Pancreas (tissue), 10 donors: Measurements from ENCODE around the gene TSSK2. TPM values are rescaled to one million over a fixed set of nuclear protein-coding genes. Genes with fewer than 3 reads are reported as not detected.

Experiments
- ATAC-seq, 4 donors: fragments of 200-7000 bp; cut with Tn5 transposase; one replicate each; pipeline versions ENCODE4 v1.8.0 to v1.9.1; 2020; ENCODE audit warnings: mild to moderate bottlenecking in 4 of 4, moderate library complexity in 4 of 4
- DNase-seq, 6 donors: peaks; one replicate each; pipeline ENCODE4 v3.0.0-alpha.2; 2020
- FAIRE-seq: peaks from 2 replicates; lab custom pipeline; 2012; peaks lifted over from hg19 to GRCh38; lab: Jason Lieb, UNC
- H3K27ac ChIP-seq, 4 donors: fragments of 200-600 bp; sonication (generic); 1 replicate in 3 of 4; 2 replicates in 1 of 4; pipeline versions ENCODE4 v1.5.0 to v1.8.0; 2020
- H3K27me3 ChIP-seq, 4 donors: fragments of 200-600 bp; one replicate each; pipeline ENCODE4 v1.8.0; 2021
- H3K36me3 ChIP-seq, 3 donors: fragments of 200-600 bp; sonication (generic) in 1 of 3; one replicate each; pipeline versions ENCODE4 v1.5.0 to v1.8.0; 2020 to 2021
- H3K4me1 ChIP-seq, 3 donors: fragments of 200-600 bp; one replicate each; pipeline ENCODE4 v1.8.0; 2021
- H3K4me3 ChIP-seq, 4 donors: fragments of 200-600 bp; sonication (generic) in 2 of 4; one replicate each; pipeline versions ENCODE4 v1.5.0 to v1.8.0; 2020 to 2021
- H3K9me3 ChIP-seq, 4 donors: fragments of 200-600 bp; one replicate each; pipeline ENCODE4 v1.8.0; 2021
- WGBS, 2 donors: extraction: QIAGEN DNeasy Blood & Tissue Kit; methylation state at CpG; one replicate each; pipeline ENCODE4 v1.1.7; 2013; 5-methylcytosine and 5-hydroxymethylcytosine counted together
- intact Hi-C, 3 donors: fragments of 100-400 bp; cut with DNase I; formaldehyde crosslinking; loops; one replicate each; pipeline versions ENCODE4 v1.11.1 to v1.14.2; 2022
- polyA plus RNA-seq, 2 donors: library from polyadenylated mRNA; stranded (reverse); fragments of 200-250 nt; gene quantifications; one replicate each; pipeline ENCODE4 v1.2.3, GENCODE V29; 2013
- total RNA-seq, 6 donors: library from RNA; stranded (reverse); fragmentation: NEBNext Ultra II Directional in 4 of 6; extraction: Animal tissue kit (Norgen Biotek cat#: 25700) in 4 of 6; gene quantifications; one replicate each; pipeline versions ENCODE4 v1.2.1 to v1.2.4, GENCODE V29; 2021 to 2023
- TF ChIP-seq, protein P1 (sequence below), 4 donors: fragments of 200-600 bp; sonication (generic) in 3 of 4; IDR thresholded peaks; one replicate each; pipeline versions ENCODE4 v1.5.0 to v1.8.0; 2021; ENCODE audit warnings: antibody characterized with exemption in 4 of 4
- donor health status: healthy with polysubstance abuse.
- donor health status: DM: no; HTN: no; CAD: no; lungs with moderate emphysema.
- donor health status: DM: no; HTN: no; CAD: no.
- donor health status: control.
- donor health status: control.
- donor health status: Bipolar disorder and iron deficiency.
- donor health status: DM: yes; HTN: yes; CAD: no.
- donor health status: DM: no; HTN: no; CAD: no.
- donor health status: DM: no; HTN: no; CAD: no.
- donor health status: DM: yes; HTN: yes; CAD: no.

The TSSK2 gene
- total and polyA plus RNA-seq, 8 donors = 0.08 to 0.31 (median 0.18) TPM; not detected in 4

DNA sequence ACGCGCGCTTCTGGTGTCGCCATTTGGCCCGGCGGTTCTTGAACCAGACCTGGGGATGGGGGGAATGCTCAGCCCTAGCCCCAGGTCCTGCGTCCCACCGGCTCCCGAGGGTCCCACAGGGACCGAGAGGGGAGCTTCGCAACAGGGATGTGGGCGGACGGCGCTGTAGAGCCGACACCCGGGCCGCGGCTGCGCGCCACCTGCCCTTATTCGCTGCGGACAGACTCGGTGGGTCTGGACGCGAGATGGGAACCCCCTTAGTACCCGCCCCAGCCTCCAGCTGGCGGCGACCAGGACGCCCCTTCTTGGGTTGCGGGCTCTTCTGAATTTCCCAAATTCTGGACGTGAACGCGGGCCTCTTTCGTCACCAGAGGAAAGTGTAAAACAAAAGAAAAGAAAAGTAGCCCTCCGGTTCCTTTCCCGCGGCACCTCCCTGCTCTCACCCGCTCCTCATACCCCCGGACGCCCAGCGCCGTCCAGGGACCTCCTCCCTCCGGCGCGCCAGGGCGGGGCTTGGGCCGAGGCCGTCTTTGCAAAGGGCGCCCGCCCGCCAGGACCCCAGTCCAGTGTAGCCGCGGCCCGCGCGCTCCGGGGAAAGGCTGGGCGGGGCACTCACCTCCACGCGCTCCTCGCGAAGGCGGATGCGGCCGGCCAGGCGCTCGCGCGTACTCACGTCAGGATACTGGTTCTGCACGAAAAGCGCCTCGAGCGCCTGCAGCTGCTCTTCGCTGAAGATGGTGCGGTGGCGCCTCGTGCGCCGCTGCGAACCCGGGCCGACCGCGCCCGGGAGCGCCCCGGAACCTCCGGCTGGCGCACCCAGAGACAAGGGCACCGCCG is 18.2 kb downstream of the TSSK2 start:
- peak in 2 of 6 donors; percentile 59 to 62 for DNase-seq
- H3K4me3 ChIP-seq = peak overlapping the region in 1 of 4 donors; percentile 27

DNA sequence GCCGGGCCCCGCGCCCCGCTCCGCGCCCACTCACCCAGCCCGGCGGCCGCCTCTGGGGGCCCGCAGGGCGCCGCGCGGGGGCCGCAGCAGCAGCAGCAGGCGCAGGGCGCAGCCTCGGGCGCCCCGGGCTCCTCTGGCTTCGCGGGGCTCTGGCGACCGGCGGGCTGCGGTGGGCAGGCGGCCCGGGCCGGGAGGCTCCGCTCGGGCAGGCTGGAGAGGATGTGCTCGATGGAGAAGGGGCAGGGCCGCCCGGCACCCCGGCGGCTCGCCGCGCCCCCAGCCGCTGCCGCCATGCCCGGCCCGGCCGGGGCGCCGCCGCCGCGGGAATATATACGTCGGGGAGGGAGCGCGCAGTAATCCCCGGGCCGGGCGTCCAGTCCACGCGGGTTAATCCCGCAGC is 18.9 kb downstream of the TSSK2 start, which contains the start of gene GSC2:
TSS of gene GSC2 (minus strand) at position 302 of the 400 bp plus-strand sequence. CDS start at position 293, 9 bp downstream.
- DNase-seq (peak in 1 of 6 donors; percentile 50), ATAC-seq (no peak), FAIRE-seq (no peak)
- intact Hi-C loops = loop anchor here in 1 of 3 donors (10.0 kb wide), 1 partner anchor 485 kb away; no protein-coding TSS in a partner anchor
- peaks cover 0 to 24% (median 6%) of the 10 kb centered on the region in 4 donors for H3K27me3 ChIP-seq
- TF ChIP-seq, protein P1, sequence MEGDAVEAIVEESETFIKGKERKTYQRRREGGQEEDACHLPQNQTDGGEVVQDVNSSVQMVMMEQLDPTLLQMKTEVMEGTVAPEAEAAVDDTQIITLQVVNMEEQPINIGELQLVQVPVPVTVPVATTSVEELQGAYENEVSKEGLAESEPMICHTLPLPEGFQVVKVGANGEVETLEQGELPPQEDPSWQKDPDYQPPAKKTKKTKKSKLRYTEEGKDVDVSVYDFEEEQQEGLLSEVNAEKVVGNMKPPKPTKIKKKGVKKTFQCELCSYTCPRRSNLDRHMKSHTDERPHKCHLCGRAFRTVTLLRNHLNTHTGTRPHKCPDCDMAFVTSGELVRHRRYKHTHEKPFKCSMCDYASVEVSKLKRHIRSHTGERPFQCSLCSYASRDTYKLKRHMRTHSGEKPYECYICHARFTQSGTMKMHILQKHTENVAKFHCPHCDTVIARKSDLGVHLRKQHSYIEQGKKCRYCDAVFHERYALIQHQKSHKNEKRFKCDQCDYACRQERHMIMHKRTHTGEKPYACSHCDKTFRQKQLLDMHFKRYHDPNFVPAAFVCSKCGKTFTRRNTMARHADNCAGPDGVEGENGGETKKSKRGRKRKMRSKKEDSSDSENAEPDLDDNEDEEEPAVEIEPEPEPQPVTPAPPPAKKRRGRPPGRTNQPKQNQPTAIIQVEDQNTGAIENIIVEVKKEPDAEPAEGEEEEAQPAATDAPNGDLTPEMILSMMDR (IDR thresholded peaks at IDR 0.05) = no peak
- no peaks in the 10 kb centered on the region for H3K9me3 ChIP-seq
- H3K4me3 ChIP-seq = peak within 1 kb of the TSS in 1 of 4 donors; percentile 27
- 3 to 4% methylated on average over 22 to 59 of the region's 59 CpGs for WGBS, 2 donors
- peaks cover 0 to 3% (median 0%) of the 10 kb centered on the region in 3 donors for H3K4me1 ChIP-seq
- no peaks in the 10 kb centered on the region for H3K36me3 ChIP-seq
- H3K27ac ChIP-seq = no peak within 1 kb of the TSS

More for the DNA sequence above, 18.2 kb downstream of the TSSK2 start:
- Histone ChIP-seq H3K4me1 (peaks cover 0 to 3% (median 0%) of the 10 kb centered on the region in 3 donors), H3K9me3 (no peaks in the 10 kb centered on the region), H3K27me3 (peaks cover 0 to 24% (median 6%) of the 10 kb centered on the region in 4 donors), H3K36me3 (no peaks in the 10 kb centered on the region), H3K27ac (no peak overlapping the region)
- TF ChIP-seq, protein P1 (IDR thresholded peaks at IDR 0.05) = no peak
- ATAC-seq (no peak), FAIRE-seq (no peak)
- WGBS, 2 donors = 3% methylated on average over 80 to 92 of the region's 92 CpGs
- intact Hi-C loops = loop anchor here in 1 of 3 donors (10.0 kb wide), 1 partner anchor 486 kb away; no protein-coding TSS in a partner anchor

DNA sequence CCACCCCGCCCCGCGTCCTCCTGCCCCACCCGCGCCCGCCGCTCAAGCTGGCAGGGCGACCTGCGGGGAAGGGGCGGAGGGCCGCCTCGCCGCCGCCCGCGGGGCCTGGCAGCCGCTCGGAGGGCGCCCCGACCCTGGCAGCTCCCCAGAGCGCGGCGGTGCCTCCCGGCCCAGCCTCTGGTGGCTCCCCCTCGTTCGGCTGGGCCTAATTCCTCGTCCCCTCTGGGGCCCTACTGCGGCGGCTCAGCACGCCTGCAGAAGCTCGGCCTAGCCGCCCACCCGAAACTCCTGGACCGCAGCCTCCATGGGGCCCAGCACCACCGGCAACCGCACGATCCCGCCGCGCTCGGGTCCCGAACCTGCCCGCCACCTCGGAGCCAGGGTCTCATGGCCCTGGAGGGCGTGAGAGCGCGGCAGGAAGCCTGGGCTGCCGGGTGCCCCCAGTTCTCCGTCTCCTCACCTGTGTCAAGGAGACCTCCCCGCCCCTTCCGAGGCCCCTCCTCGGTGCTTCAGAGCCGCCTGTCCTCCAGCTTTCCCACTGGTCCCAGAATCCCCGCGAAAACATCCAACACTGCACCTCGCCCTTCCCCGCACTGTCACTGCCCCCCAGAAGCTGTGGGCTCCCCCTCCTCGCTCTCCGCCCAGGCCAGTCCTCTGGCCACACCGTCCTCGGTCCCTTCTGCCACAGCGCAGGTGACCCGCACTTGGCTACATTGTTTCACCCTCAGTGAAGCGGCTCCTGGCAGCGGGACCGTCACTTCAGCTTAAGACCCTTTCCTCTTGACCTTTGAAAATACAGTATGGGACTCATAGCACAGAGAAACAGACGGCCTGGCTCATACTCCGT is 19.6 kb downstream of the TSSK2 start:
- no peak overlapping the region for H3K4me3 ChIP-seq
- WGBS, 2 donors = 6 to 8% methylated on average over 43 to 68 of the region's 68 CpGs
- intact Hi-C loops = no loop called here

DNA sequence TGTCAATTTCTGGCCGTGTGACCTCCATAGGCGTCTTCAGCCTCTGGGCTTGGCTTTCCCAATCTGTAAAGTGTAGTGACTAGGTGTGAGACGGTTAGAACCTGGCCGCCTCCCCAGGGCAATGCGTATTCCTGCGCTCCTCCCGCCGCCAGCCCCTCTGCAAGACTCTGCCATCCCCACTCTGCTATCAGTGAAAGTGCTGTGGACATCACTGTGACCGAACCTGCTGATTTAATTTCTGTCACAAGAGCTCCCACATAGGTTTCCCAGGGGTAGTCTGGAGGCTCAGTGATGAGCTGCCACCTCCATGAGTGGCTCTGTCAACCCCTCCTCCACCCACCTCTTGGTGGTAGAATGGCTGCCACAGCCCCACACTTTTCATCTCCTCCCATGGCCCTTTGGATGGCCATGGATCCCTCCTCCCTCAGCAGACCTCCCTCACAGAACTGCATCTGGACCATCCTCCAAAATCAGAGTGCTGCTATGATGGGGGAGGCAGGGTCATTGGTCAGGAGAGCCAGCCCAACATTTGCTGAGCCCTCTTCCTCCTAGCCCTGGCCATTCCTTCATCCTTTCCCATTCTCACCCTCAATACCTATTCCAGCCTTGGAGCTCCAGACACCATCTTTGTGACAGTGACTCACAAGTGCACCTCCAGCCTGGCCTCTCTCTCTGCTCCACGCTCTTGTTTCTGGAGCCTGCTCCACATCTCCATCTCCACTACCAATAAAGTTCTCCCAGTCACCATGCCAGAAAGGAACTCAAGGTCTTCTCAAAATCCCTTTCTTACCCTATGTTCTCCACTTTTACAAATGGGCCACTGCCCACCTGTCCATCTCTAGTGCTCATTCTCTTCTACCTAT is 20.5 kb downstream of the TSSK2 start:
- FAIRE-seq = no peak
- TF ChIP-seq, protein P1 (IDR thresholded peaks at IDR 0.05) = no peak
- Histone ChIP-seq H3K27ac (no peak overlapping the region), H3K27me3 (peaks cover 0 to 24% (median 6%) of the 10 kb centered on the region in 4 donors), H3K4me1 (peaks cover 0 to 3% (median 0%) of the 10 kb centered on the region in 3 donors), H3K9me3 (no peaks in the 10 kb centered on the region), H3K4me3 (no peak overlapping the region), H3K36me3 (no peaks in the 10 kb centered on the region)
- 42 to 56% methylated on average over 10 of the region's 10 CpGs for WGBS, 2 donors
- intact Hi-C loops = no loop called here
- no peak for ATAC-seq
- DNase-seq = peak in 1 of 6 donors; percentile 44

More for the DNA sequence above, 19.6 kb downstream of the TSSK2 start:
- H3K36me3 ChIP-seq = no peaks in the 10 kb centered on the region
- no peak for ATAC-seq
- H3K27ac ChIP-seq = no peak overlapping the region
- peak in 2 of 6 donors; percentile 49 to 62 for DNase-seq
- peaks cover 0 to 24% (median 6%) of the 10 kb centered on the region in 4 donors for H3K27me3 ChIP-seq
- peaks cover 0 to 3% (median 0%) of the 10 kb centered on the region in 3 donors for H3K4me1 ChIP-seq
- TF ChIP-seq, protein P1 (IDR thresholded peaks at IDR 0.05) = no peak
- no peaks in the 10 kb centered on the region for H3K9me3 ChIP-seq
- no peak for FAIRE-seq
